PC-3 (cell line): Measurements from ENCODE around the gene LENEP. TPM values are rescaled to one million over a fixed set of nuclear protein-coding genes. Genes with fewer than 3 reads are reported as not detected.

ENCODE experiments used
- ATAC-seq: fragments of 200-7000 bp; cut with Tn5 transposase; 2 replicates; pipeline ENCODE4 v1.9.1; 2020; ENCODE audit warnings: mild to moderate bottlenecking, moderate library complexity
- BruUV-seq: library from RNA; stranded (reverse); fragments of 400-500 nt; replicated peaks from 2 replicates; lab custom pipeline; 2021; lab: Mats Ljungman, UMichigan
- CTCF ChIA-PET: fragments of 300-600 bp; sonication (Branson Sonifier 250); formaldehyde crosslinking; loops from one replicate; lab custom pipeline; 2022; ENCODE audit warnings: antibody characterized with exemption; lab: Charles Lee
- POLR2A ChIA-PET: fragments of 300-600 bp; sonication (Branson Sonifier 250); formaldehyde crosslinking; loops from one replicate; lab custom pipeline; 2022; ENCODE audit warnings: antibody characterized with exemption; ENCODE audit not compliant: unreplicated experiment; lab: Charles Lee
- DNase-seq: peaks from one replicate; pipeline ENCODE4 v3.0.0-alpha.2; 2015
- H2AFZ ChIP-seq: fragments of 300-600 bp; sonication (generic); 2 replicates; pipeline ENCODE4 v1.6.0; 2016; ENCODE audit warnings: antibody characterized with exemption, low read length
- H3F3A ChIP-seq: fragments of 300-600 bp; sonication (generic); one replicate; pipeline ENCODE4 v1.6.0; 2017; ENCODE audit warnings: antibody characterized with exemption, low read length, control low read depth, mild to moderate bottlenecking; ENCODE audit not compliant: unreplicated experiment
- H3K27ac ChIP-seq: fragments of 300-600 bp; sonication (generic); 2 replicates; pipeline ENCODE4 v1.5.1; 2016; ENCODE audit warnings: mild to moderate bottlenecking, low read length
- H3K27me3 ChIP-seq: fragments of 300-600 bp; sonication (generic); 2 replicates; pipeline ENCODE4 v1.6.1; 2016; ENCODE audit warnings: low read length, mixed read lengths
- H3K36me3 ChIP-seq: fragments of 300-600 bp; sonication (generic); 2 replicates; pipeline ENCODE4 v1.6.1; 2016; ENCODE audit warnings: low read depth, mixed run types, low read length, mixed read lengths
- H3K4me1 ChIP-seq: fragments of 300-600 bp; sonication (generic); 2 replicates; pipeline ENCODE4 v1.5.1; 2016; ENCODE audit warnings: low read length; ENCODE audit not compliant: insufficient read depth
- H3K4me2 ChIP-seq: fragments of 300-600 bp; sonication (generic); 2 replicates; pipeline ENCODE4 v1.6.0; 2016; ENCODE audit warnings: low read length
- H3K4me3 ChIP-seq: fragments of 300-600 bp; sonication (generic); 2 replicates; pipeline ENCODE4 v1.5.1; 2016; ENCODE audit warnings: mild to moderate bottlenecking, low read length, mixed read lengths
- H3K79me2 ChIP-seq: fragments of 300-600 bp; sonication (generic); 2 replicates; pipeline ENCODE4 v1.6.1; 2017; ENCODE audit warnings: low read length, mixed read lengths
- H3K9ac ChIP-seq: fragments of 300-600 bp; sonication (generic); 2 replicates; pipeline ENCODE4 v1.6.0; 2016; ENCODE audit warnings: mild to moderate bottlenecking, low read length
- H3K9me2 ChIP-seq: fragments of 300-600 bp; sonication (generic); replicated peaks from 2 replicates; pipeline ENCODE4 v1.6.1; 2016; ENCODE audit warnings: mixed run types, low read length, mixed read lengths
- H3K9me3 ChIP-seq: fragments of 300-600 bp; sonication (generic); 2 replicates; pipeline ENCODE4 v1.6.1; 2016; ENCODE audit warnings: low read length, mixed read lengths
- H4K20me1 ChIP-seq: fragments of 300-600 bp; sonication (generic); 2 replicates; pipeline ENCODE4 v1.6.1; 2016; ENCODE audit warnings: low read length, mixed read lengths
- CTCF ChIP-seq: fragments of 300-600 bp; sonication (generic); conservative IDR thresholded peaks from 2 replicates; pipeline ENCODE4 v1.5.1; 2017; ENCODE audit warnings: antibody characterized with exemption, low read depth, mild to moderate bottlenecking, low read length
- EZH2 ChIP-seq: fragments of 300-600 bp; sonication (generic); IDR thresholded peaks from one replicate; pipeline ENCODE4 v1.6.1; 2017; ENCODE audit warnings: antibody characterized with exemption, mild to moderate bottlenecking, low read length; ENCODE audit not compliant: unreplicated experiment
- EZH2phosphoT487 ChIP-seq: fragments of 300-600 bp; sonication (generic); IDR thresholded peaks from 2 replicates; pipeline ENCODE4 v1.6.1; 2018; ENCODE audit warnings: mild to moderate bottlenecking, antibody characterized with exemption, low read length, borderline replicate concordance
- intact Hi-C: fragments of 100-400 bp; cut with micrococcal nuclease; formaldehyde crosslinking; loops from 2 replicates; pipeline ENCODE4 v1.9.0; 2023
- total RNA-seq: library from RNA; depleted of rRNA; stranded (reverse); fragments of >200 nt; gene quantifications from 2 replicates; pipeline ENCODE4 v1.2.3, GENCODE V29; 2014

LENEP gene
- total RNA-seq, 1 experiment from 2014 or later: not detected

GRCh38 chr1:154957091-154957657, 36.2 kb upstream of the LENEP start:
- Histone ChIP-seq H3K79me2 (peaks cover 27% of the 10 kb centered on the region), H3K27ac (no peak overlapping the region), H3K27me3 (no peaks in the 10 kb centered on the region), H2AFZ (no peak overlapping the region), H3K4me1 (peaks cover 21% of the 10 kb centered on the region), H3K9me3 (no peaks in the 10 kb centered on the region), H3K4me3 (no peak overlapping the region), H3K36me3 (peaks cover 8% of the 10 kb centered on the region; the same call in 1 of the 2 replicates), H3F3A (no peaks in the 10 kb centered on the region), H3K9me2 (no peaks in the 10 kb centered on the region), H3K4me2 (no peak overlapping the region), H4K20me1 (no peaks in the 10 kb centered on the region), H3K9ac (no peak overlapping the region)
- POLR2A ChIA-PET: interaction anchor here (0.7 kb wide), 1 partner anchor 351 kb away, joined by 4 read pairs; no protein-coding TSS in a partner anchor
- intact Hi-C loops: no loop called here
- TF ChIP-seq EZH2 (no peak), EZH2phosphoT487 (no peak), CTCF (no peak)
- DNase-seq: no peak
- CTCF ChIA-PET: no interaction called here
- BruUV-seq: no TSS peak
- ATAC-seq: no peak

- ATAC-seq (no peak), DNase-seq (no peak)
- POLR2A ChIA-PET: no interaction called here
- H3K9me3 ChIP-seq: no peaks in the 10 kb centered on the region
- H3K9me2 ChIP-seq: no peaks in the 10 kb centered on the region
- no peak overlapping the region for H3K4me2 ChIP-seq
- H3K4me3 ChIP-seq: no peak overlapping the region
- peaks cover 30% of the 10 kb centered on the region for H3K4me1 ChIP-seq
- intact Hi-C loops: no loop called here
- no peak overlapping the region for H3K9ac ChIP-seq
- peaks cover 10% of the 10 kb centered on the region; the same call in 1 of the 2 replicates for H3K36me3 ChIP-seq
- no peaks in the 10 kb centered on the region for H4K20me1 ChIP-seq
- H3F3A ChIP-seq: no peaks in the 10 kb centered on the region
- H3K79me2 ChIP-seq: peaks cover 36% of the 10 kb centered on the region
- H2AFZ ChIP-seq: no peak overlapping the region
- no peaks in the 10 kb centered on the region for H3K27me3 ChIP-seq
- CTCF ChIA-PET: no interaction called here
- TF ChIP-seq CTCF (no peak), EZH2phosphoT487 (no peak), EZH2 (no peak)
- H3K27ac ChIP-seq: no peak overlapping the region
- TSS peak; percentile 0 for BruUV-seq
These were observed 35.4 kb upstream of the LENEP start for GRCh38 chr1:154958036-154958435.

- Histone ChIP-seq H2AFZ (no peak overlapping the region), H3K4me2 (no peak overlapping the region), H3K9ac (no peak overlapping the region), H3K9me3 (no peaks in the 10 kb centered on the region), H3K4me1 (peaks cover 31% of the 10 kb centered on the region), H3K36me3 (peaks cover 17% of the 10 kb centered on the region; the same call in 1 of the 2 replicates), H4K20me1 (no peaks in the 10 kb centered on the region), H3K4me3 (no peak overlapping the region), H3K9me2 (no peaks in the 10 kb centered on the region), H3F3A (no peaks in the 10 kb centered on the region), H3K79me2 (peaks cover 42% of the 10 kb centered on the region), H3K27ac (no peak overlapping the region), H3K27me3 (no peaks in the 10 kb centered on the region)
- ATAC-seq (no peak), DNase-seq (no peak)
- no TSS peak for BruUV-seq
- TF ChIP-seq EZH2phosphoT487 (no peak), EZH2 (no peak), CTCF (no peak)
- intact Hi-C loops: no loop called here
- ChIA-PET POLR2A (no interaction called here), CTCF (no interaction called here)
These were observed 34.5 kb upstream of the LENEP start for GRCh38 chr1:154958681-154959425.
